Body of pancreas (tissue), 4 donors: Measurements from ENCODE around the gene BDKRB2. TPM values are rescaled to one million over a fixed set of nuclear protein-coding genes. Genes with fewer than 3 reads are reported as not detected.

Source experiments
- ATAC-seq: fragments of 150-250 bp; one replicate; pipeline ENCODE4 v1.9.1; 2016
- DNase-seq, 4 donors: peaks; one replicate each; pipeline ENCODE4 v3.0.0-alpha.2; 2019
- H3K27ac ChIP-seq, 4 donors: fragments of 200-600 bp; sonication (generic); 1 replicate in 3 of 4; 2 replicates in 1 of 4; pipeline versions ENCODE4 v1.5.1 to v1.6.1; 2016 to 2019; ENCODE audit warnings: mild to moderate bottlenecking in 1 of 4, mixed read lengths in 1 of 4, moderate library complexity in 1 of 4
- H3K27me3 ChIP-seq, 2 donors: fragments of 200-600 bp; sonication (generic); one replicate each; pipeline ENCODE4 v1.6.0; 2016; ENCODE audit warnings: mild to moderate bottlenecking in 1 of 2
- H3K36me3 ChIP-seq, 2 donors: fragments of 200-600 bp; sonication (generic); replicated peaks in 1 of 2; 2 replicates each; pipeline ENCODE4 v1.5.1; 2016; ENCODE audit warnings: low read depth in 2 of 2; ENCODE audit not compliant: insufficient read depth in 1 of 2
- H3K4me1 ChIP-seq: fragments of 200-600 bp; sonication (generic); one replicate; pipeline ENCODE4 v1.6.0; 2016
- H3K4me3 ChIP-seq, 2 donors: fragments of 200-600 bp; sonication (generic); 1 replicate in 1 of 2; 2 replicates in 1 of 2; pipeline ENCODE4 v1.5.1; 2016 to 2019
- H3K9me3 ChIP-seq, 3 donors: fragments of 200-600 bp; sonication (generic); 1 replicate in 2 of 3; 2 replicates in 1 of 3; pipeline ENCODE4 v1.5.1; 2016
- POLR2A ChIP-seq, 3 donors: fragments of 450-650 bp; IDR thresholded peaks; one replicate each; pipeline ENCODE4 v1.6.1; 2016; ENCODE audit warnings: antibody characterized with exemption in 3 of 3, mild to moderate bottlenecking in 2 of 3
- WGBS, 2 donors: methylation state at CpG; one replicate each; pipeline ENCODE4 v1.1.5; 2017; 5-methylcytosine and 5-hydroxymethylcytosine counted together
- intact Hi-C: fragments of 100-400 bp; cut with DNase I; formaldehyde crosslinking; loops from one replicate; pipeline ENCODE4 v1.15.1; 2023
- total RNA-seq, 2 donors: library from RNA; depleted of rRNA; stranded (reverse); fragments of >200 nt; gene quantifications; one replicate each; pipeline ENCODE4 v1.1.0, GENCODE V29; 2016
- TF ChIP-seq, protein P1 (sequence below), 7 experiments: fragments of 450-650 bp in 4 of 7; fragments of 200-600 bp in 3 of 7; sonication (generic) in 3 of 7; IDR thresholded peaks; one replicate each; pipeline ENCODE4 v1.5.1; 2016 to 2019; ENCODE audit warnings: antibody characterized with exemption in 7 of 7

The BDKRB2 gene
- total RNA-seq, 2 donors from 2014 or later = 9.6 to 11.4 TPM

DNA sequence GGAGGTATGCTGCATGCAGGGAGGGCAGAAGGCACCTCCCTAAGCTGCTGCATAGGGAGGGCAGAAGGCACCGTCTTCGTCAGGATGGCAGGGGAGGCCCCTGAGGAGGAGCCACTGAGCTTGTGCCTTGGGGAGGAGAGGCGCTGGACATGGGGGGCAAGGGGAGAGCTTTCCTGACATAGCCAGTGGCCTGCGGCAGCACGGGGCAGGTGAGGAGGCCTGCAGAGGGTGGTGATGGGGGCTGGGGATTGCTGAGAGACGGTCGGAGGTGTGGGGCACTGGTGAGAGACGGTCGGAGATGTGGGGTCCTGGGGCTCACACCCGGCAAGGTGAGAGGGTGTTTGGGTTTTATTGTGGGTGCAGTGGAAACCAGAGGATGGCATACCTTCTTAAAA lies 10.4 kb upstream of the BDKRB2 start:
- H3K4me3 ChIP-seq = no peak overlapping the region
- no peaks in the 10 kb centered on the region for H3K9me3 ChIP-seq
- intact Hi-C loops = no loop called here
- peak overlapping the region; percentile 77 to 79 (median 78) for H3K27ac ChIP-seq
- H3K27me3 ChIP-seq = no peaks in the 10 kb centered on the region
- WGBS, 2 donors = 77 to 92% methylated on average over 8 to 10 of the region's 10 CpGs
- H3K36me3 ChIP-seq = no peaks in the 10 kb centered on the region
- ATAC-seq = no peak
- no peak for DNase-seq
- no peak for TF ChIP-seq POLR2A (IDR thresholded peaks at IDR 0.05)
- TF ChIP-seq, protein P1, sequence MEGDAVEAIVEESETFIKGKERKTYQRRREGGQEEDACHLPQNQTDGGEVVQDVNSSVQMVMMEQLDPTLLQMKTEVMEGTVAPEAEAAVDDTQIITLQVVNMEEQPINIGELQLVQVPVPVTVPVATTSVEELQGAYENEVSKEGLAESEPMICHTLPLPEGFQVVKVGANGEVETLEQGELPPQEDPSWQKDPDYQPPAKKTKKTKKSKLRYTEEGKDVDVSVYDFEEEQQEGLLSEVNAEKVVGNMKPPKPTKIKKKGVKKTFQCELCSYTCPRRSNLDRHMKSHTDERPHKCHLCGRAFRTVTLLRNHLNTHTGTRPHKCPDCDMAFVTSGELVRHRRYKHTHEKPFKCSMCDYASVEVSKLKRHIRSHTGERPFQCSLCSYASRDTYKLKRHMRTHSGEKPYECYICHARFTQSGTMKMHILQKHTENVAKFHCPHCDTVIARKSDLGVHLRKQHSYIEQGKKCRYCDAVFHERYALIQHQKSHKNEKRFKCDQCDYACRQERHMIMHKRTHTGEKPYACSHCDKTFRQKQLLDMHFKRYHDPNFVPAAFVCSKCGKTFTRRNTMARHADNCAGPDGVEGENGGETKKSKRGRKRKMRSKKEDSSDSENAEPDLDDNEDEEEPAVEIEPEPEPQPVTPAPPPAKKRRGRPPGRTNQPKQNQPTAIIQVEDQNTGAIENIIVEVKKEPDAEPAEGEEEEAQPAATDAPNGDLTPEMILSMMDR (IDR thresholded peaks at IDR 0.05) = no peak
- peaks cover 36% of the 10 kb centered on the region for H3K4me1 ChIP-seq

DNA sequence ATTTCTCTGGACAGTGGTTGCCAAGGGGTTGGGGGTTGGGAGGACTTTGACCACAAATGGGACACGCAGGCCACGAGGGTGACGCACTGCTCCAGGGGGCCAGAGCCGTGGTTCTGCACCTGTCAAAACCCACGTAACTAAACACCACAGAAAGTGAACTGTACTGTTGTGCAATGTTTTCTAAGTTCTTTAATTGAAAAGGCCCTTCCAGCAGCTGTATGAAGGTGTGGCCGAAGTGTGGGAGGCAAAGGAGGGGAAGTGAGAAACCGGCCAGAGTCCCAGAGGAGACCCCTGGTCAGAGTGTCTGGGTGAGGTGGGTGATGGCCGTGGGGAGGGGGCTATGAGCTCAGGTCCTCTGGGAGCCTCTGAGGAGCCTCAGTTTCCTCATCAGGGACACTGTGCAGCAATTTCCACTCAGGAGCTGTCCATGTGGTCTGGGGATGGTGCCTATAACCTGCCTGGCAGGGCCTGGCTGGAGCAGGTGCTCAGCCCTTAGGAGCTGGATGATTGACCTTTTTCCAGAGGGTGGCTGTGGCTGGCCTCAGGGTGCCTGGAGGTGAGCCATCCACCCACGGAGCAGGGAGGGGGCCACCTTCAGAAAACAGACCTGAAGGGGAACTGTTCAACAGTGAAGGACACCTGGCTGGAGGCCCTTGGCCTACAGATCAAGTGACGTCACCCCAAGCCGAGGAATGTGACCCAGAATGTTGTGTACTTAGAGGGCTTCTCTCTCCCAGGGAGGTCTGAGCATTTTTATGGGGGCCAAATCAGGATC lies 9.8 kb upstream of the BDKRB2 start:
- peak; percentile 74 for ATAC-seq
- peaks cover 36% of the 10 kb centered on the region for H3K4me1 ChIP-seq
- 50 to 51% methylated on average over 9 of the region's 11 CpGs for whole genome bisulfite sequencing, 2 donors
- no peaks in the 10 kb centered on the region for H3K27me3 ChIP-seq
- DNase-seq = peak; percentile 58 to 79 (median 64)
- no peaks in the 10 kb centered on the region for H3K36me3 ChIP-seq
- peak overlapping the region; percentile 77 to 79 (median 78) for H3K27ac ChIP-seq
- H3K4me3 ChIP-seq = no peak overlapping the region
- no peaks in the 10 kb centered on the region for H3K9me3 ChIP-seq
- peak in 1 of 3 donors; percentile 8 for TF ChIP-seq POLR2A (IDR thresholded peaks at IDR 0.05)
- TF ChIP-seq, protein P1 (IDR thresholded peaks at IDR 0.05) = no peak
- intact Hi-C loops = no loop called here

DNA sequence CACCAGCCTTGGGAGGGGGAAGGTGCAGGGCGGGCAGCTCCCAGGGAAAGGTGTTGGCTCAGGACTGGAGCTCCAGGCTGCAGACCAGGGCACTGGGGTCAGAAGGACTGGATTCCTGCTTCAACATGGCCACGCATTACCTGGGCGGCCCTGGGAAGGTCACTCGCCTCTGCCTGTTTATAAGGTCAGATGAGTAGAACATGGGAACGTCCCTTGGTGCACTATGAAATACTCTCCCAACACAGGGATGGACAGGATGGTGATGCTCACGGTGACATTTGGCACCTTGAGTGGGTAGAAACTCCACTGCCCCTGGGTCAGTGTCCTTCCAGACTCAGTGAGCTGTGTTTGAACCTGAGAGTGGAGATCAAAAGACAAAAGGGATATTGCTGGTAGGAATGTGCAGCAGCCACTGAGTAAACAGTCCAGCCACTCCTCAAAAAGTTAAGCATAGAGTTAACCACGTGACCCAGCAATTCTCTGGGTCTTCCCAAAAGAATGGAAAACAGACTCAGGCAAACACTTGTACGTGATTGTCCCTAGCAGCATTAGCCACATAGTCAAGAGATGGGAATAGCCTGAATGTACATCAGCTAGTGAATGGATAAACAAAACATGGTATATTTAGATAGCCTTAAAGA lies 9.1 kb upstream of the BDKRB2 start:
- WGBS, 2 donors = 52 to 54% methylated on average over 8 of the region's 8 CpGs
- no peaks in the 10 kb centered on the region for H3K36me3 ChIP-seq
- peak; percentile 19 for ATAC-seq
- TF ChIP-seq POLR2A (IDR thresholded peaks at IDR 0.05) = no peak
- TF ChIP-seq, protein P1 (IDR thresholded peaks at IDR 0.05) = no peak
- intact Hi-C loops = no loop called here
- no peak overlapping the region for H3K4me3 ChIP-seq
- H3K27ac ChIP-seq = peak overlapping the region; percentile 77 to 79 (median 78)
- DNase-seq = no peak
- peaks cover 36% of the 10 kb centered on the region for H3K4me1 ChIP-seq
- no peaks in the 10 kb centered on the region for H3K9me3 ChIP-seq
- H3K27me3 ChIP-seq = no peaks in the 10 kb centered on the region

DNA sequence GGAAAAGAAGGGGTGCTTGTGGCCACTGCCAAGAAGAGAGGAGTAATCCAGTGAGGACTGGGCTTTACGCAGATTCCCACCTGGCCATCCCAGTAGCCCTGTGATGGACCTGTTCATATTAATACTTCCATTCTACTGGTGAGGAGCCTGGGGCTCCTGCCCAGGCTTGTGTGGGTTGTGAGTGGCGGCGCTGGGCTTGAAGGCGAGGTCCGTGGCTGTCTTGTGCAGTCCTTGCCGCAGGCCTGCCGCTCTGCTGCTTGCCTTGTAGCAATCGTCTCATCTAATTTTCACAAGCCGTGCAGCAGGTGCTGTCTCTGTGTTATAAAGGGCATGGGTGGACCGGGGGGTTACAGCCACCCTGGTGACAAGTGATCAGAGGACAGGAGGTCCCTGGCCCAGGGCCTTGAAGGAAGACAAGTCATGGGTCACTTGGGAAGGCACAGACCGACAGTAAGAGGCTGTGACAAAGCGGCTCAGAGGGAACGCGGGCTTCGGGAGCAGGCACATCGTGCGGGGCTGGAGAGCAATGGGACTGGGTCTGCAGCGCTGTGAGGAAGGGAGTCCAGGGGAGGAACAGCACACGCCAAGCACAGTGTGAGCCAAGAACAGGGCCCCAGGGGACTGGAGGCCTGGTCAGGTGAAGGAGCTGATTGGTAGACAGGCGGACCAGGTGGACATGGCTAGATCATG lies 7.3 kb upstream of the BDKRB2 start:
- H3K4me1 ChIP-seq = peaks cover 32% of the 10 kb centered on the region
- H3K9me3 ChIP-seq = no peaks in the 10 kb centered on the region
- 88 to 93% methylated on average over 17 to 20 of the region's 20 CpGs for WGBS, 2 donors
- H3K27me3 ChIP-seq = no peaks in the 10 kb centered on the region
- intact Hi-C loops = no loop called here
- H3K4me3 ChIP-seq = no peak overlapping the region
- DNase-seq (no peak), ATAC-seq (no peak)
- H3K36me3 ChIP-seq = no peaks in the 10 kb centered on the region
- no peak for TF ChIP-seq POLR2A (IDR thresholded peaks at IDR 0.05)
- TF ChIP-seq, protein P1 (IDR thresholded peaks at IDR 0.05) = no peak
- H3K27ac ChIP-seq = peak overlapping the region in 2 of 4 donors; percentile 57 to 61
